Stimulated activated CD8-positive, alpha-beta memory T cell treated with anti-CD3 and anti-CD28 coated beads, Interleukin-7, amount 100 ng/mL, for 4 hours (primary cell): ENCODE measurements around the gene LRRTM4.
"Not testable (repeated sequence)": the region's sequence is repeated elsewhere in the genome, so short reads cannot be mapped to it uniquely, and the experiment has no call there.

Experiments used
- DNase-seq, 2 donors: peaks; one replicate each; pipeline ENCODE4 v3.0.0-alpha.2; 2020; ENCODE audit warnings: low read depth in 2 of 2

Gene LRRTM4

GRCh38 chr2:77169426-77169825 lies 352.8 kb downstream of the LRRTM4 start:
- DNase-seq, result no peak

GRCh38 chr2:77164021-77164420 lies 358.2 kb downstream of the LRRTM4 start:
- not testable (repeated sequence) for DNase-seq

- no peak for DNase-seq
Measured at GRCh38 chr2:77161009-77161408, 361.2 kb downstream of the LRRTM4 start.

GRCh38 chr2:77156599-77156998 lies 365.6 kb downstream of the LRRTM4 start:
- no peak for DNase-seq

GRCh38 chr2:77155511-77155910 lies 366.7 kb downstream of the LRRTM4 start:
- no peak for DNase-seq

- no peak for DNase-seq
Measured at GRCh38 chr2:77149565-77149964, 372.6 kb downstream of the LRRTM4 start.

GRCh38 chr2:77147153-77147552 lies 375.0 kb downstream of the LRRTM4 start:
- DNase-seq, result no peak

GRCh38 chr2:77144772-77145171 lies 377.4 kb downstream of the LRRTM4 start:
- DNase-seq, result no peak

GRCh38 chr2:77142141-77142540 lies 380.0 kb downstream of the LRRTM4 start:
- DNase-seq, result no peak

- DNase-seq, result not testable (repeated sequence)
Measured at GRCh38 chr2:77128479-77128878, 393.7 kb downstream of the LRRTM4 start.

- no peak for DNase-seq
Measured at GRCh38 chr2:77127345-77127744, 394.8 kb downstream of the LRRTM4 start.

GRCh38 chr2:77121518-77121917 lies 400.7 kb downstream of the LRRTM4 start:
- no peak for DNase-seq

- no peak for DNase-seq
Measured at GRCh38 chr2:77119333-77119732, 402.8 kb downstream of the LRRTM4 start.

GRCh38 chr2:77108915-77109314 lies 413.3 kb downstream of the LRRTM4 start:
- DNase-seq, result no peak

- DNase-seq, result no peak
Measured at GRCh38 chr2:77105008-77105407, 417.2 kb downstream of the LRRTM4 start.

- no peak for DNase-seq
Measured at GRCh38 chr2:77104554-77104953, 417.6 kb downstream of the LRRTM4 start.

- DNase-seq, result no peak
Measured at GRCh38 chr2:77102927-77103326, 419.2 kb downstream of the LRRTM4 start.

GRCh38 chr2:77101796-77102452 lies 420.3 kb downstream of the LRRTM4 start:
- DNase-seq, result no peak

- no peak for DNase-seq
Measured at GRCh38 chr2:77099961-77100360, 422.2 kb downstream of the LRRTM4 start.

- not testable (repeated sequence) for DNase-seq
Measured at GRCh38 chr2:77095525-77095924, 426.7 kb downstream of the LRRTM4 start.

GRCh38 chr2:77095096-77095495 lies 427.1 kb downstream of the LRRTM4 start:
- no peak for DNase-seq

GRCh38 chr2:77088424-77088823 lies 433.8 kb downstream of the LRRTM4 start:
- DNase-seq, result not testable (repeated sequence)

- no peak for DNase-seq
Measured at GRCh38 chr2:77087987-77088414, 434.2 kb downstream of the LRRTM4 start.

GRCh38 chr2:77086478-77086877 lies 435.7 kb downstream of the LRRTM4 start:
- DNase-seq, result no peak
